Gastroesophageal sphincter (tissue), 4 donors: ENCODE data around the gene PPP2R5C. TPM values are rescaled to one million over a fixed set of nuclear protein-coding genes. Genes with fewer than 3 reads are reported as not detected.
A peak's percentile ranks its signal among the peaks of the same experiment; 100 is the strongest.
"Not testable (repeated sequence)": the region's sequence is repeated elsewhere in the genome, so short reads cannot be mapped to it uniquely, and the experiment has no call there.

Source experiments
- ATAC-seq: fragments of 150-250 bp; one replicate; pipeline ENCODE4 v1.9.1; 2016; ENCODE audit warnings: mild to moderate bottlenecking, moderate library complexity
- H3K27ac ChIP-seq, 4 donors: fragments of 200-600 bp; sonication (generic) in 3 of 4; 1 replicate in 3 of 4; 2 replicates in 1 of 4; pipeline ENCODE4 v1.5.1; 2016 to 2019
- H3K27me3 ChIP-seq: fragments of 200-600 bp; sonication (generic); one replicate; pipeline ENCODE4 v1.5.1; 2019
- H3K36me3 ChIP-seq, 2 donors: fragments of 200-600 bp; sonication (generic); one replicate each; pipeline ENCODE4 v1.5.1; 2019; ENCODE audit warnings: control low read depth in 1 of 2
- H3K4me1 ChIP-seq, 3 donors: fragments of 200-600 bp; sonication (generic); 1 replicate in 2 of 3; 2 replicates in 1 of 3; pipeline ENCODE4 v1.5.1; 2016 to 2019; ENCODE audit warnings: control low read depth in 2 of 3
- H3K4me3 ChIP-seq, 2 donors: fragments of 200-600 bp; sonication (generic); one replicate each; pipeline ENCODE4 v1.5.1; 2019; ENCODE audit warnings: mild to moderate bottlenecking in 1 of 2, moderate library complexity in 1 of 2
- H3K9me3 ChIP-seq, 3 donors: fragments of 200-600 bp; sonication (generic); one replicate each; pipeline ENCODE4 v1.5.1; 2017 to 2019; ENCODE audit warnings: control low read depth in 2 of 3
- EP300 ChIP-seq: sonication (generic); formaldehyde crosslinking; IDR thresholded peaks from one replicate; pipeline ENCODE4 v1.6.1; 2017; ENCODE audit warnings: antibody characterized with exemption, mild to moderate bottlenecking
- POLR2A ChIP-seq, 2 donors: fragments of 450-650 bp; IDR thresholded peaks; one replicate each; pipeline ENCODE4 v1.6.1; 2017; ENCODE audit warnings: antibody characterized with exemption in 2 of 2, mild to moderate bottlenecking in 2 of 2, moderate library complexity in 1 of 2
- POLR2AphosphoS5 ChIP-seq: sonication (generic); formaldehyde crosslinking; IDR thresholded peaks from one replicate; pipeline ENCODE4 v1.6.1; 2017; ENCODE audit warnings: antibody characterized with exemption
- WGBS, 2 donors: methylation state at CpG; one replicate each; pipeline ENCODE4 v1.1.5; 2018; ENCODE audit warnings: low coverage in 1 of 2; 5-methylcytosine and 5-hydroxymethylcytosine counted together
- small RNA-seq, 4 donors: library from RNA; depleted of rRNA; stranded (forward); fragments of <200 nt; gene quantifications; one replicate each; pipeline ENCODE3, GENCODE V24; 2016
- total RNA-seq, 4 donors: library from RNA; depleted of rRNA; stranded (reverse); fragments of >200 nt; gene quantifications; one replicate each; pipeline ENCODE4 v1.1.0, GENCODE V29; 2016
- TF ChIP-seq, protein P1 (sequence below), 4 experiments: fragments of 200-600 bp in 2 of 4; fragments of 450-650 bp in 2 of 4; sonication (generic) in 1 of 4; IDR thresholded peaks; one replicate each; pipeline ENCODE4 v1.5.1; 2017 to 2019; ENCODE audit warnings: antibody characterized with exemption in 4 of 4, mild to moderate bottlenecking in 2 of 4, moderate library complexity in 2 of 4

The PPP2R5C gene
- total RNA-seq, 4 donors from 2014 or later = 123 to 199 (median 131) TPM

DNA sequence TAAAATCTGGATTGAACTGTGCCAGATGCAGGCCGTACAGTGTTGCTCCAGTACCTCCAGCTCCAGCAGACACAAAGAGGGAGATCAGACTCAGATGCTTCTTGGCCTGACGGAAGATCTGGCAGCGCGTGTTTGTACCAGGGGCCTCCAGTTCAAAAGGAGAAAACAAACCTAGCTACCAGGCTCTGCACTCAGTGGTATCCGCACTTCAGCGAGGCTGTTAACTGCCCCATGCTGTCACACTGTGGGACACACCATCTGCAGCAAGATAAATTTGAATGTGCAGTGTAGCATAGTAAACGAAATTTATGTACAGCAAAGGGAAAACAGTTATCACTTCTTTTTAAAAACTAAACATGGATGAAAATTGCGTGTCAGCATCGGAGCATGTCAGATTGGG lies 208.0 kb downstream of the PPP2R5C start:
- no peak for TF ChIP-seq POLR2A (IDR thresholded peaks at IDR 0.05)
- ATAC-seq = no peak
- 83 to 89% methylated on average over 5 to 9 of the region's 9 CpGs for WGBS, 2 donors
- Histone ChIP-seq H3K27ac (no peak overlapping the region), H3K27me3 (no peaks in the 10 kb centered on the region), H3K36me3 (peaks cover 0 to 9% of the 10 kb centered on the region in 2 donors), H3K9me3 (no peaks in the 10 kb centered on the region), H3K4me3 (no peak overlapping the region), H3K4me1 (peaks cover 6 to 82% (median 30%) of the 10 kb centered on the region in 3 donors)

DNA sequence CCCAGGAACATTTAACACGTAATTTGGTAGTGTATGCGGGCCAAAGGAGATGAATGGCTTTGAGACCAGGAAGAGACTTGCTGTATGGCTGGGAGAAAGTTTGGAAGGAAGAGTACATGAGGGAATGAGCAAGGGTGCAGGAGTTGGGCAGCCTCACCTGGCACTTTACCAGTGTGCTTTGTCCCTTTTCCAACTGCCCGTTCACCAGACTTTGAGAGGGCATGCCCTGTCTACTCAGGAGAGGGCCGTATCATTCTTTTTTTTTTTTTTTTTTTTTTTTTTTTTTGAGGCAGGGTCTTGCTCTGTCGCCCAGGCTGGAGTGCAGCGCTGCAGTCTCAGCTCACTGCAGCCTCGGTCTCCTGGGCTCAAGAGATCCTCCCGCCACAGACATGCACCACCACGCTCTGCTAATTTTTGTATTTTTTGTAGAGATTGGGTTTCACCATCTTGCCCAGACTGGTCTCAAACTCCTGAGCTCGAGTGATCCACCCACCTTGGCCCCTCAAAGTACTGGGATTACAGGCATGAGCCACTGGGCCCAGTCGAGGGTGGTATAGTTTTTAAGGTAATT lies 209.4 kb downstream of the PPP2R5C start:
- Histone ChIP-seq H3K4me1 (peaks cover 6 to 87% (median 26%) of the 10 kb centered on the region in 3 donors), H3K27me3 (no peaks in the 10 kb centered on the region), H3K27ac (peak overlapping the region in 3 of 4 donors; percentile 70 to 77 (median 73)), H3K4me3 (no peak overlapping the region), H3K36me3 (peaks cover 0 to 11% of the 10 kb centered on the region in 2 donors), H3K9me3 (no peaks in the 10 kb centered on the region)
- TF ChIP-seq, protein P1, sequence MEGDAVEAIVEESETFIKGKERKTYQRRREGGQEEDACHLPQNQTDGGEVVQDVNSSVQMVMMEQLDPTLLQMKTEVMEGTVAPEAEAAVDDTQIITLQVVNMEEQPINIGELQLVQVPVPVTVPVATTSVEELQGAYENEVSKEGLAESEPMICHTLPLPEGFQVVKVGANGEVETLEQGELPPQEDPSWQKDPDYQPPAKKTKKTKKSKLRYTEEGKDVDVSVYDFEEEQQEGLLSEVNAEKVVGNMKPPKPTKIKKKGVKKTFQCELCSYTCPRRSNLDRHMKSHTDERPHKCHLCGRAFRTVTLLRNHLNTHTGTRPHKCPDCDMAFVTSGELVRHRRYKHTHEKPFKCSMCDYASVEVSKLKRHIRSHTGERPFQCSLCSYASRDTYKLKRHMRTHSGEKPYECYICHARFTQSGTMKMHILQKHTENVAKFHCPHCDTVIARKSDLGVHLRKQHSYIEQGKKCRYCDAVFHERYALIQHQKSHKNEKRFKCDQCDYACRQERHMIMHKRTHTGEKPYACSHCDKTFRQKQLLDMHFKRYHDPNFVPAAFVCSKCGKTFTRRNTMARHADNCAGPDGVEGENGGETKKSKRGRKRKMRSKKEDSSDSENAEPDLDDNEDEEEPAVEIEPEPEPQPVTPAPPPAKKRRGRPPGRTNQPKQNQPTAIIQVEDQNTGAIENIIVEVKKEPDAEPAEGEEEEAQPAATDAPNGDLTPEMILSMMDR (IDR thresholded peaks at IDR 0.05) = no peak
- TF ChIP-seq POLR2A (IDR thresholded peaks at IDR 0.05) = no peak
- TF ChIP-seq POLR2AphosphoS5 = no peak
- no peak for TF ChIP-seq EP300
- ATAC-seq = no peak
- 71 to 100% methylated on average over 1 to 4 of the region's 11 CpGs for WGBS, 2 donors

DNA sequence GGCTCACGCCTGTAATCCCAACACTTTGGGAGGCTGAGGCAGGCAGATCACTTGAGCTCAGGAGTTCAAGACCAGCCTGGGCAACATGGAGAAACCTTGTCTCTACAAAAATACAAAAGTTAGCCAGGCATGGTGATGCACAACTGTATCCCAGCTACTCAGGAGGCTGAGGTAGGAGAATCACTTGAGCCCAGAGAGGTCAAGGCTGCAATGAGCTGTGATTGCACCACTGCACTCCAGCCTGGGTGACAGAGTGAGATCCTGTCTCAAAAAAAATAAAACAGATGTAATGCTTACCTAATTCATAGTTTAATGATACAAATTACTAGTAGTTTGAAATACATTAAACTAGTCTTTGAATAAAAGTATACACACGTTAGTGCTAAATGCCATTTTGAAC lies 209.9 kb downstream of the PPP2R5C start:
- H3K27ac ChIP-seq = peak overlapping the region in 3 of 4 donors; percentile 70 to 77 (median 73)
- H3K4me3 ChIP-seq, H3K27me3 ChIP-seq, H3K9me3 ChIP-seq, ATAC-seq: not testable (repeated sequence)
- 40 to 47% methylated on average over 1 of the region's 2 CpGs for WGBS, 2 donors
- H3K36me3 ChIP-seq = peaks cover 0 to 17% of the 10 kb centered on the region in 2 donors
- H3K4me1 ChIP-seq = peaks cover 6 to 81% (median 23%) of the 10 kb centered on the region in 3 donors

DNA sequence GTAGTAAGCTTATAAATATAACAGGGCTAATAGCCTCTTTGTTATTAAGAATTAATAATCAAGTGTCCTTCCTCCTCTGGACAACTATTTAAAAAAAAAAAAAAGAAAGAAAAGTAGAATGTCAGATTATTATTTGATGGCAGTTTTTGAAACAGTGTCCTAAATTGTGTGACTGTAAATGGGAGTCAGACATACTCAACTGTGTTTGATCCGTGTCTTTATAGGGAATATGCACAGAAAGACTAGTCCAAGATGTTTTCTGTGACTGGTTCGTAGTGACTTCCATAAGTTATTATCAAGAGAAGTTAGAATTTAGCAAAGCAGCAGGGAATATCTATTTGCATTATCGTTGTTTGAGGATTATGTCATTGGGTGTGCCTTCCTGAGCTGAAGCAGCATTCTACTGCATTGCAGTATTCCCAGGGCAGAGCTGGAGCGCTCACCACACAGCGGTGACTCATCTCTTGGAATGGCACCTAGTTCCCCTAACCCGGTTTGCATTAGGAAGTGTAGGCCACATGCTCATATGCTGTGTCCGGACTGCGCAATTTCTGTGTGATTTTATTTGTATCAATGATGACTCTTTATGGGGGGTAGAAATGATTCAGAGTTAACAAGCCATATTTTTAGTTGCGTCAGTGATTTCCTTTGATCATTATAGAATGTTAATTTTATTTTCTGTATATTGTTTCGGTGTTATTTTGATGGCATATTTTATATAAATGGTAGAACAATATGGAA lies 210.8 kb downstream of the PPP2R5C start:
- ATAC-seq = peak; percentile 99
- Histone ChIP-seq H3K4me1 (peaks cover 6 to 73% (median 23%) of the 10 kb centered on the region in 3 donors), H3K27me3 (no peaks in the 10 kb centered on the region), H3K36me3 (peaks cover 0 to 25% of the 10 kb centered on the region in 2 donors), H3K4me3 (no peak overlapping the region), H3K27ac (peak overlapping the region; percentile 58 to 77 (median 72)), H3K9me3 (no peaks in the 10 kb centered on the region)
- TF ChIP-seq POLR2AphosphoS5 (peak; percentile 88), POLR2A (IDR thresholded peaks at IDR 0.05) (no peak)
- TF ChIP-seq, protein P1 (IDR thresholded peaks at IDR 0.05) = no peak
- 10 to 18% methylated on average over 8 to 10 of the region's 10 CpGs for WGBS, 2 donors

DNA sequence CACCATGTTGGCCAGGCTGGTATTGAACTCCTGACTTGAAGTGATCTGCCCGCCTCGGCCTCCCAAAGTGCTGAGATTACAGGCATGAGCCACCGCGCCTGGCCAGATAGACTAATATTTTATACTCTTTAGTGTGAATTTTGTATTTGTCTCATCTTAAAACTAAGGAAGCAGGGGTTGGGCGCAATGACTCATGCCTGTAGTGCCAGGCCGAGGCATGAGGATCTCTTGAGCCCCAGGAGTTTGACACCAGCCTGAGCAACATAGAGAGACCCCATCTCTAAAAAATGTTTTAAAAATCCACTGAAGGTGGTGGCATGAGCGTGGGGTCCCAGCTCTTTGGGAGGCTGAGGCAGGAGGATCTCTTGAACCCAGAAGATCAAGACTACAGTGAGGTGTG lies 211.8 kb downstream of the PPP2R5C start:
- no peaks in the 10 kb centered on the region for H3K27me3 ChIP-seq
- H3K9me3 ChIP-seq = no peaks in the 10 kb centered on the region
- peak overlapping the region in 3 of 4 donors; percentile 70 to 77 (median 73) for H3K27ac ChIP-seq
- peaks cover 0 to 36% of the 10 kb centered on the region in 2 donors for H3K36me3 ChIP-seq
- WGBS, 2 donors = 54 to 56% methylated on average over 2 to 3 of the region's 7 CpGs
- H3K4me1 ChIP-seq = peaks cover 6 to 62% (median 23%) of the 10 kb centered on the region in 3 donors
- TF ChIP-seq, protein P1 (IDR thresholded peaks at IDR 0.05) = no peak
- TF ChIP-seq EP300 (no peak), POLR2AphosphoS5 (no peak), POLR2A (IDR thresholded peaks at IDR 0.05) (no peak)
- H3K4me3 ChIP-seq = no peak overlapping the region
- ATAC-seq = no peak

DNA sequence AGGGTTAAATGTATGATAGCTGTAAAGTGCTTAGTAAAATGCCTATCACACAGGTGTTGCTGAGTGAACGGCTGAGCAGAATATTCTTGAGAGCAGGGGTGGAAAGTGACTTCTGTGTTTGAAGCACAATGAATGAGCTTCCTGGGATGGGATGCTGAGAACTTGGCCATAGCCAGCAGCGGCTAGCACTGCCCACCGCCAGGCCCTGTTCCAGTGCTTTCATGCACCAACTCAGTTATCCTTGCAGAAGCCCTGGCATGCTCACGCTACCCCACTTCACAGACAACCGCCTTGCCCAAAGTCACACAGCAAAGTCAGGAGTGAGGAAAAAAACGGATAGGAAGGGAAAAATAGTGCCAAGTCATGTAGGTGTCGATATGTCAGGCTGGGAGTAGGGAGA lies 213.7 kb downstream of the PPP2R5C start:
- WGBS, 2 donors = 77 to 100% methylated on average over 1 to 7 of the region's 7 CpGs
- ATAC-seq = no peak
- peaks cover 6 to 64% (median 23%) of the 10 kb centered on the region in 3 donors for H3K4me1 ChIP-seq
- H3K9me3 ChIP-seq = no peaks in the 10 kb centered on the region
- peaks cover 2 to 46% of the 10 kb centered on the region in 2 donors for H3K36me3 ChIP-seq
- peak overlapping the region in 1 of 4 donors; percentile 40 for H3K27ac ChIP-seq
- TF ChIP-seq POLR2A (IDR thresholded peaks at IDR 0.05) = no peak
- no peak overlapping the region for H3K4me3 ChIP-seq
- H3K27me3 ChIP-seq = no peaks in the 10 kb centered on the region

Small RNA genes lying within 50 kb of the gene (small RNA-seq; reads per million reads assigned to genes)
- gene AL118558.2 (0 reads per million in 4 donors), gene RNU6-790P (0 reads per million in 4 donors)

Other genes with a start within 250 kb of the PPP2R5C start
- gene DIO3, start 200.2 kb upstream of the PPP2R5C start, total RNA-seq = 1 to 10 TPM in 2 of 4 donors, under 1 TPM in 2; 0.52 to 2.6 (median 1.2) TPM
- gene DYNC1H1, start 202.9 kb downstream of the PPP2R5C start, total RNA-seq = 1,000 to 10,000 TPM in 1 of 4 donors, 100 to 1,000 TPM in 3; 606 to 1,020 (median 666) TPM